ENCODE measurements around the gene EXPH5.
"Not testable (repeated sequence)": the region's sequence is repeated elsewhere in the genome, so short reads cannot be mapped to it uniquely, and the experiment has no call there.

Gene EXPH5

GRCh38 chr11:108593214-108593922 is at the start of gene EXPH5:
TSS of gene EXPH5 (minus strand) at chr11:108593768. CDS start at chr11:108593536, 232 bp downstream.
- no peak for DNase-seq (ENCODE audit: low read depth in 2 of 2)

DNA sequence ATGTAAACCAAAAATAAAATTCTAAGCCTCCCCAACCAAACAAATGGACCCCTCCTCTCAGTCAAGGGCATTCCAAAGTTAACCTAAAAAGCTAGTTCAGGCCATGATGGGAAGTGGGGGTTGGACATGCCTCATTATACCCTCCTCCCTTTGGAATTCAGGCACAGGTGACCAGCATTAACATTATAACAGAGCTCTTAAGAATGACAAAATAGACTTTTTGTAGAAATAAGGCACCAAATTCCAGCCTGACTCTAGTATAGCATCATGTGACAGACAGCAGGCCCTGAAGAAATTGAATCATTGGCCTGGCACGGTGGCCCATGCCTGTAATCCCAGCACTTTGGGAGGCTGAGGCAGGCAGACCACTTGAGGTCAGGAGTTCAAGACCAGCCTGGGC is 48.2 kb upstream of the EXPH5 start:
- DNase-seq (ENCODE audit: low read depth in 2 of 2) = not testable (repeated sequence)

DNA sequence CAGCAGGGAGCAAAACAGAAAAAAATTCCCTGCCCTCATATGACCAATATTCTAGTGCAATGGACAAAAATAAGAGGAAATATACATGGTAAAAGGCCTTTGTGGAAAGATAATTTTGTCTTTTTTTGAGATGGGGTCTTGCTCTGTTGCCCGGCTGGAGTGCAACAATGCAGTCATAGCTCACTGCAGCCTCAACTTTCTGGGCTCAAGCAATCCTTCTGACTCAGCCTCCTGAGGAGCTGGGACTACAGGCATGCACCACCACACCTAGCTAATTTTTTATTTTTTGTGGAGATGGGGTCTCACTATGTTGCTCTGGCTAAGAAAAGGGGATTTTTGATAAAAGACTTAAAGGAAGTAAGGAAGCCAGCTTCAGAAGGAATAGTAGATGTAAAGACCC is 45.6 kb upstream of the EXPH5 start:
- DNase-seq (ENCODE audit: low read depth in 2 of 2) = no peak

DNA sequence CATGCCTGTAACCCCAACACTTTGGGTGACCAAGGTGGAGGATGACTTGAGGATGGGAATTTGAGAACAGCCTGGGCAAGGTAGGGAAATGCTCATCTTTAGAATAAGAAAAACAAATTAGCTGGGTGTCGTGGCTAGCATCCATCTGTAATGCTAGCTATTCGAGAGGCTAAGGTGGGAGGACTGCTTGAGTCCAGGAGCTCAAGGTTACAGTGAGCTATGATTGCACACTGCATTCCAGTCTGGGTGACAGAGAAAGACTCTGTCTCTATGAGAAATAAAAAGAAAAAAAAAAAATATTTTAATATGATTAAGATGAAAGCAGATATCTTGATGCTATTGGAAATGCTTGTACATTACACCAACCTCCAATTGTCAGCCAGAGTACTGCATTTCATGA is 42.7 kb upstream of the EXPH5 start:
- no peak for DNase-seq (ENCODE audit: low read depth in 2 of 2)

- no peak for DNase-seq (ENCODE audit: low read depth in 2 of 2)
These were observed 41.5 kb upstream of the EXPH5 start for GRCh38 chr11:108635106-108635505.

DNA sequence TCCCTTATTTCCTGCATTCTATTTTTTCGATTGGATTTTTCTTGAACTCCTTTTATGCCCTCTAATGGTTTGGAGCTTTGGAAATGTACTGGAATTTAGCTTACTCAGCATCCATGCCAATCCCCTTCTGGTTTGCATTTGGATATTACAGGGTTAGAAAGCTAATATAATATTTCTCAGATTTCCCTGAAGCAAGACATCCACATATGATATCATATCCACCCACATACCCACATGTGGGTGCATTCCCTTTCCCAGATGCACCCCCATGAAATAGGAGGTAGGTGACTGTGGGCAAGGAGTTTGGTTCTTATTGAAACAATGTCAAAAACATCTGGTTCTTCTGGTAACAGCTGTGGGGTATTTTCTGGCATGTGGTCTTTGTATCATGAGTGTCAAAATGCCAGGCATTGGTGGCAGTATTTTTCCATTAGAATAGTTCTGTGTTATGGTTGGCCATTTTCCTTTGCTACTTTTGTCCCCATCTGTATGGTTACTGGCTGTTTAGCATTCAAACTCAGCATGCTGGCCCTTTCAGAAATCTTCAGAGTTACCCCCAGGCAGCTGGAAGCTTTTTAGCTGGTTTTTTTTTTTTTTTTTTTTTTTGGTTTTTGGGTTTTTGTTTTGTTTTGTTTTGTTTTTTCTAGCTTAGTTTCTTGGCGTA is 38.6 kb upstream of the EXPH5 start:
- no peak for DNase-seq (ENCODE audit: low read depth in 2 of 2)

GRCh38 chr11:108629274-108629673 is 35.7 kb upstream of the EXPH5 start:
- DNase-seq (ENCODE audit: low read depth in 2 of 2) = no peak

GRCh38 chr11:108628812-108629211 is 35.2 kb upstream of the EXPH5 start:
- no peak for DNase-seq (ENCODE audit: low read depth in 2 of 2)

DNA sequence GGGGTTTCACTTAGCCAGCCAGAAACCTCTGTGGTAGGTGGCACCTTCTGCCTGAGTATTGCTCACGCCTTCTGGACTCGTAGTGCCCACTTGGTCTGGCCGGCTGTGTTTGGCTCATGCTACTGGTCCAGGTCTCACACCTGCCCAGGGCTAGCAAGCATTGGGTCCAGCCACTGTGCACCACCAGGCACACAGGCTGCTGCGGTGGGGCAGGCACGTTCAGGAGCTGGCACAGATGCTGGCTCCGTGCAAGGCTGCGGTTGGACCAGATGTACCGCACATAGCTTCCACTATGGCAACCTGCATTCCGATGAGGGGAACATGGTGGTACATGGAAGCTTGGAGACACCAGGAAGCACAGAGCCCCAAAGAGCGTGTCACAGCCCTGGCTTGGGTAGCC is 34.8 kb upstream of the EXPH5 start:
- DNase-seq (ENCODE audit: low read depth in 2 of 2) = no peak

- DNase-seq (ENCODE audit: low read depth in 2 of 2) = no peak
These were observed 30.8 kb upstream of the EXPH5 start for GRCh38 chr11:108624196-108624925.

DNA sequence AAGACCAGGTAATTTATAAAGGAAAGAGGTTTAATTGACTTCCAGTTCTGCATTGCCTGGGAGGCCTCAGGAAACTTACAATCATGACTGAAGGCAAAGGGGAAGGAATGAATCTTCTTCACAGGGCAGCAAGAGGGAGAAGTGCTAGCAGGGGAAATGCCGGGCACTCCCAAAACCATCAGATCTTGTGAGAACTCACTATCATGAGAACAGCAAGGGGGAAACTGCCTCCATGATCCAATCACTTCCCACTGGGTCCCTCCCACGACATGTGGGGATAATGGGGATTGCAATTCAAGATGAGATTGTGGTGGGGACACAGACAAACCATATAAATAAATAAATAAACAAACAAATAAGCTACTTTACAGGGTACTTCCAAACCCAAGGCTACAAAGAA is 28.8 kb upstream of the EXPH5 start:
- DNase-seq (ENCODE audit: low read depth in 2 of 2) = no peak

GRCh38 chr11:108620958-108621772 is 27.6 kb upstream of the EXPH5 start:
- no peak for DNase-seq (ENCODE audit: low read depth in 2 of 2)

DNA sequence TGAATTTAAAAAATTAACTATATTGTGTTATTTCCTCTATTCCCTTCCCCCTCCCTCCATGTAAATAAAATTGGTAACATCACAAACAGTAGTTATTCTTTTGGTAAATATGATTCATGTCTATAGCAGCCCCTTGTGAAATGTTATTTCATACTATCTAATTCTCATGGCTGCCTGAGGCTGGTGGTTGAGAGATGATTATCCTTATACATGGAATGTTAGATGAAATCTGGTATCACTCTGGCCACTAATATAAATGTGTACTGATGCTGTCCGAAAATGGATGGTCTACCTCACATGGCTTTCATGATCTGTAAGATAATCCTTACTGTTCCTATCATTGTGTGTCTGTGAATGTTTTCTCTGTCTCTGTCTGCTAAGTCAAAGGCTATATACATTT is 25.0 kb upstream of the EXPH5 start:
- no peak for DNase-seq (ENCODE audit: low read depth in 2 of 2)

DNA sequence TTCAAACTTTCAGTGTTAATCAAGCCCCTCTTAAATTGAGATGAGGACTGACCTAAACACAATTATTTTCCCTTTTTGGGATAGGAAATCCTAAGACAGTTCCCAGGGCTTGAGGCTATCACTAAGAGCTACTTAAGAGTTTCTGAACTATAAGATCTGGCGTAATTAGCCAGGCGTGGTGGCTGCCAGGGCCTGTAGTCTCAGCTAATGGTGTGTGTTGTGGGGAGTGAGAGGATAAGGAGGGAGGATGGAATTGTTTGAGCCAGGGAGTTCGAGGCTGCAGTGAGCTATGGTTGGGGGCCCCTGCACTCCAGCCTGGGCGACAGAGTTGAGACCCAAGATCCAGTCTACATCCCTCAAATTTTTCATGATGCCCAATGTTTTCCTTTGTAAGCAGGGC is 23.5 kb upstream of the EXPH5 start:
- no peak for DNase-seq (ENCODE audit: low read depth in 2 of 2)

DNA sequence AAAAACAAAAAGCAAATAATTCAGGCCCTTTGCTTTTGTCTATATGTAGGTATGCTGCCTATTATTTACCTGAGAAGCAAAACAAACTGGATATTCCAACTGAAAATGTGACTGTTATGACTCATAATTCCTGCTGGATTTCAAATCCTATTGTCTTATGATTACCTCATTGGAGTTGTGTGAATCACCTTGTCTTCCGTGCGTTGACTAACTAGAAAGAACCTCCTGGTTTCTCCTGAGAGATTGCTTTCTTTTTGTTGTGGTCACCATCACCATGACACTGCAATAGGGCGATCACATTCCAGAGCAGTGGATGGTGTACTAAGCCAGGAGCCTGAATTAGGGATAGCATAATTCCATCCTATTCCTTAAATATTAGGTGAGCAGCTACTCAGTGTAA is 23.0 kb upstream of the EXPH5 start:
- DNase-seq (ENCODE audit: low read depth in 2 of 2) = peak; percentile 26 to 35

- no peak for DNase-seq (ENCODE audit: low read depth in 2 of 2)
These were observed 20.5 kb upstream of the EXPH5 start for GRCh38 chr11:108614086-108614485.

DNA sequence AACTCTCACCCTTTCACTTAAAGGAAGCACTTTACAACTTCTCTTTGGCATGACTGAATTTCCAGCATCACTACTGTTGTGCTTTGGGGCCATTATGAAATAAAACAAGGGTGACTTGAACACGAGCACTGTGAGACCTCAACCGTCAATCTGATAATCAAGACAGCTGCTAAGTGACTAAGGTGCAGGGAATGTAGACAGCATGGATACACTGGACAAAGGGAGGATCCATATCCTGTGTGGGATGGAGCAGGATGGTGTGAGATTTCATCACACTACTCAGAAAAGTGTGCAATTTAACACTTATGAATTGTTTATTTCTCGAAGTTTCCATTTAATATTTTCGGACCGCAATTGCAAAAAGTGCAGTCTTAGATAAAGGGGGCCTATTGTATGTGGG is 16.1 kb upstream of the EXPH5 start:
- no peak for DNase-seq (ENCODE audit: low read depth in 2 of 2)

DNA sequence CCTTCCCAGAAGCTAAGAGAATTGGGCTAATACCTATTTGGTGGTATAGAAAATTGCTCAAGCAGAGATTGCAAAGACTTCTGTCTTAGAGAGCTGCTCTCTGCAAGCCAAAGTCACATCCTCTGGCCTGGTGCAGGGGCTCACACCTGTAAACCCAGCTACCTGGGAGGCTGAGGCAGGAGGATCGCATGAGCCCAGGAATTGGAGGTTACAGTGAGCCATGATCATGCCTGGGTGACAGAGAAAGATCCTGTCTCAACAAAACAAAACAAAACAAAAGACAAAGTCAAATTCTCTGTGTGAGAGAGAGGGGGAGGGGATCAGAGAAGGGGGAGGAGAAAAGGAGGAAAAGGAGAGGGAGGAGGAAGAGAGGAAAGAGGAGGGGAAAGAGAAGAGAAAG is 15.0 kb upstream of the EXPH5 start:
- no peak for DNase-seq (ENCODE audit: low read depth in 2 of 2)

DNA sequence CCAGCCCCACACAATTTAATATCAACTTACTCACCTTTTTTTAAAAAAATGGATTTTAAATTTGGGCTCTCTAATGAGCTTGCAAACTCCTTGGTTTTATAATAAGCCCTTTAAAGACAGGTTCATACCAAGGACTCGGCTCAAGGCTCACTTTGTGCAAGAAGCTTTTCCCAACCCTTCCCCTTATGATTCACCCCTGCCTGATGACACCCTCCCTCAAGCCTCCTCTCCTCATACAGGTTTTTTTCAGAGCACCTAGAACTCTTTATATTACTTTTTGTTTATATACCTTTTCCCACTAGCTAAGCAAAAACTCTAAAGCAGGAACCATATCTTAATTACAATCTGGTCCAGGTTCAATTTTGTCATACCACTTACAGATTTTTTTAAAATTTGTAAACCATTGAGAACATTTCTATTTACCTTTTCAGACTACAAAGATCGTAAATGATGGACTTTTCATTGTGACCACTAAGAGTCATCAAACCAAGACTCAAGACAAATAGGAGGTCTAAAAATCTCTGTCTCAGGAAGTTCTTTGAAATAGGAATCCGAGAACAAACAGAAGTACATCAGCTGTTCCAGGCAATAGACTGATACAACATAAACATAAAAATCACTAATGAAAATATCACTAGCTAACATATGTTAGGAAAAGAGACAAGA is 13.1 kb upstream of the EXPH5 start:
- DNase-seq (ENCODE audit: low read depth in 2 of 2) = no peak

DNA sequence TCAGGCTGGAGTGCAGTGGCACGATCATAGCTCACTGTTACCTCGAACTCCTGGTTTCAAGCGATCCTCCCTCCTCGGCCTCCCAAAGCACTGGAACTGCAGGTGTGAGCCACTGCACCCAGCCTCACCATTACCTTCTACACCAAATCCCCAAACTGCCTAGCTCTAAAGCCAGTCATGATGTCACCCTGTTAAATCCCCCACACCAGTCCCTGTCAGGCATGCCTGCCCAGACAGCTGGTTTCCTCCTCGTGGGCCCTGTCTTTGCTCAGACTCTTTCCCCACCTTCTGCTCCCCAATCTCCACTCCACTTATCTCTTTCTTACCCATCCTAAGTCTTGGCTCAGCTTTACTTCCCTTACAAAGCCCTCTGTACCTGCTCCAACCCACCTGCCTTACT is 12.5 kb upstream of the EXPH5 start:
- DNase-seq (ENCODE audit: low read depth in 2 of 2) = no peak

GRCh38 chr11:108602818-108603217 is 9.2 kb upstream of the EXPH5 start:
- not testable (repeated sequence) for DNase-seq (ENCODE audit: low read depth in 2 of 2)

DNA sequence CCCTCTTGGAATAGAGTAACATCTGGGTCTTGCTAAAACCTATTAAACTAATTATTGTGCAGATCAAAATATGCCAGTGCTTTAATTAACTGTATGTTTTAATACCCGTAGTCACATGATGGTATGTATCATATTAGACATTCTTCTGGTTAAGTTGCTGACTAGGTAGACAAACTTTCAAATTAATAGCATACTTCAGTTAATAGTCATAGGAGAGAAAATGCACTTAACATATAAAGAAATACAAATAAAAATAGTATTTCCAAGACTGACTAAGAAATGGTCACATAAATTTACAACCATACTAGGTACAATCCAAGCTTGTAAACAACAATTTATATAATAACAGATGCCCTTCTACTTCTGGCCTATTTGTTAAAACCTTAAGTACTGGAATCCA is 7.6 kb upstream of the EXPH5 start:
- DNase-seq (ENCODE audit: low read depth in 2 of 2) = no peak

All from fibroblast of skin of left biceps (primary cell).